ENCODE data around the gene DOCK4.
"Not testable (repeated sequence)": the region's sequence is repeated elsewhere in the genome, so short reads cannot be mapped to it uniquely, and the experiment has no call there.

The DOCK4 gene

GRCh38 chr7:111937163-111937562 is 269.0 kb downstream of the DOCK4 start:
- DNase-seq = no peak

DNA sequence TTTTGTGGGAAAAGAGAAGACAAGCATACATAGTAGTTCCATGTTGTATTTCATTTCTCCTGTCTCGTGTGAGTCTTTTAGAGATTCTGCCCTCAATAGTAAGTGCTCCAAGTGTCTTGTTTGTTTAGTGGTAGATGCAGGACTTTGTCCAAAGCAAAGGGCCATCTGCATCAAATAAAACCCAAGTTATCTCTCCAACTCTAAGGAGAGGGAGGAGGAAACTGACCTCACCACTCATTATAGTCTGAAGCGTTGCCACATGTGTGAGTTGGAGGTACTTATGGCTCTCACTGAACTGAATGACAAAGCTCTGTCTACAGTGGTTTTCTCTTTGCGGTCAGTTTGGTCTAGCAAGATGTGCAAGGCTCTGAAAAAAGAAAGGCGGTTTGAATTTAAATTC is 272.6 kb downstream of the DOCK4 start:
- DNase-seq = no peak

GRCh38 chr7:111931958-111932357 is 274.2 kb downstream of the DOCK4 start:
- no peak for DNase-seq

GRCh38 chr7:111931016-111931517 is 275.1 kb downstream of the DOCK4 start:
- no peak for DNase-seq

DNA sequence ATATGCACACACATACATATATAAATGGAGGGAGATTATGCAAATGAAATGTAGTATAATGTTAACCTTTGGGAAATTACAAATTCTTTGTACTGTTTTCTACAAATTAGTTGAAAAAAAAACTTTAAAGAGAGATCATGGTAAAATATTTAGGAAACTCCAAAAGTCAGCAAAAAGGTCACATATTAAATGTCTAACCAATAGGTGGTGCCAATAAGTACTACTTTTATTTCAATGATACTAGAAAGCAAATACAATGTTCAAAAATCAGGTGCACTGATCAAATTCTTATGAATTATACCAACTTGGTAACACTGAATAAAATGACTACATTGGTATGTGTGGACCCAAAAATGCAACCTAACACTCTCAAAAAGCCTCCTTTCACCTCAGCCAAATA is 276.9 kb downstream of the DOCK4 start:
- DNase-seq = no peak

- no peak for DNase-seq
These were observed 278.7 kb downstream of the DOCK4 start for GRCh38 chr7:111927353-111928019.

DNA sequence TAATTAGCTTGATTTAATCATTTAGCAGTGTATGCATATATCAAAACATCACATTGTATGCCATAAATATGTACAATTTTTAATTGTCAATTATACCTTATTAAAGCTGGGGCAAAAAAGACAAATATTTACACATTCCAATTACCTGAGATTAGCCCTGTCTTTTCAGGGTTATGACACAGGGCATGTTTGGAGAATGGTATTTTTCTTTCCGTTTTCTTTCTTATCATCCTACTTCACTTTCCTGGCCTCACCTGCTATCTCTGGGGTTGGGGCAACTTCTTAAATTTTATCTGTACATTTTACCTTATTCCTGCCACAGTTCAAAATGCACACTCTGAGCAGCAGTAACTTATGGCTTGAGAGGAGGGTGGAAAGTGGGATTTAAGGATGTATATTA is 285.9 kb downstream of the DOCK4 start:
- DNase-seq = no peak

DNA sequence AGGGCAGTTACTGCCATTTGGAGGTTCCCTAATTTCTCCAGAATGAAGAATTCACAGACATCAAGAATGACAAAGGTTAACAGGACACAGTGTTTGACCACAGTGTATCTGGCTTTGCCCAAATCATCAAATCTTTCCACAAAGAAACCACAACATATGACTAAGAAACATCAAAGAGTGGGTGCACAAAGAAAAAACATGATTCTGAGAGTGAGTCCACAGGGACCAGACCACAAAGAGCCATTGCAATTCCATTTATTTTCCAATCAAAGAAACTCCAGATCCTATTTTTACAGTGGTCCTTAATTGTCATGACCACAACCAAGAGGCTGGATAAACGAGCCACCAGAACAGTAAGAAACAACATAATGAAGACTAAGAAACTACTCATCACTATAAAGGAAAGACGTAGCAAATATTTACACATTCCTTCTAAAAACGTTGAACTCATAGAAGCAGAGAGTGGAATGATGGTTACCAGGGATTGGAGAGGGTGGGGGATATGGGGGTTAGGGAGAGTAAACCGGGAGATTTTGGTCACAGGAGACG is 286.5 kb downstream of the DOCK4 start:
- no peak for DNase-seq

GRCh38 chr7:111919164-111919563 is 287.0 kb downstream of the DOCK4 start:
- DNase-seq = no peak

DNA sequence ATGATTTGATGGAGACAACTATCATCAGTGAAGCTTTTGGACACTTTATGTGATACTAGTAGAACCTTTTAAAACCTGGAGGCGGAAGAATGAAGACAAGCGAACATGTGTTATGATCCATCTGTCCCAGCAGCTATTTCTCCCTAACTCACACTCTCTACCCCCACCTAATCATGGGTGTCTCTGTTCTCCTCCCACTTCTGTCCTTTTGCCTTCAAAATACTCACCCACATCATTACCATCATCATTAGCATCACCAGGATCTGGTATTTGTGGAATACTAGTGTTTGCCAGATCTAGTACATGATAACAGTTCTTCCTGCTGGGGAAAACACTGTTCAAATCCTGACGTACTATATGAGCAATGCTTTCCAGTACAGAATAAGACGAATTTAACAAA is 287.7 kb downstream of the DOCK4 start:
- DNase-seq = no peak

DNA sequence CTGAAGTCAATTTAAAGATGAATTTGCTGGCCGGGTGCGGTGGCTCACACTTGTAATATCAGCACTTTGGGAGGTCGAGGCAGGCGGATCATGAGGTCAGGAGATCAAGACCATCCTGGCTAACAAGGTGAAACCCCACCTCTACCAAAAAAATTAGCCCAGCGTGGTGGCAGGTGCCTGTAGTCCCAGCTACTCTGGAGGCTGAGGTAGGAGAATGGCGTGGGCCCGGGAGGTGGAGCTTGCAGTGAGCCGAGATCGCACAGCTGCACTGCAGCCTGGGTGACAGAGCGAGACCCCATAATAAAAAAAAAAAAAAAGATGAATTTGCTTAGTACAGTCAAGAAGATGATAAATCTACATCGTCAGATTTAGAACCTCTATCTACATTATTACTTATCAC is 288.8 kb downstream of the DOCK4 start:
- not testable (repeated sequence) for DNase-seq

GRCh38 chr7:111914291-111914690 is 291.9 kb downstream of the DOCK4 start:
- DNase-seq = no peak

GRCh38 chr7:111911166-111911961 is 294.8 kb downstream of the DOCK4 start:
- no peak for DNase-seq

GRCh38 chr7:111910656-111911055 is 295.5 kb downstream of the DOCK4 start:
- no peak for DNase-seq

DNA sequence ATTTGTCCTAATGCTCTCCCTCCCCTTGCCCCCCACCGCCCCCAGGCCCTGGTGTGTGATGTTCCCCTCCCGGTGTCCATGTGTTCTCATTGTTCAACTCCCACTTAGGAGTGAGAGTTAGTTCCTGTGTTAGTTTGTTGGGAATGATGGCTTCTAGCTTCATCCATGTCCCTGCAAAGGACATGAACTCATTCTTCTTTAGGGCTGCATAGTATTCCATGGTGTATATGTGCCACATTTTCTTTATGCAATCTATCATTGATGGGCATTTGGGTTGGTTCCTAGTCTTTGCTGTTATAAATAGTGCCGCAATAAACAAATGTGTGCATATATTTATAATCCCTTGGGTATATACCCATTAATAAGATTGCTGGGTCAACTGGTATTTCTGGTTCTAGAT is 297.5 kb downstream of the DOCK4 start:
- DNase-seq = not testable (repeated sequence)

GRCh38 chr7:111903797-111904196 is 302.4 kb downstream of the DOCK4 start:
- DNase-seq = no peak

- DNase-seq = no peak
These were observed 303.2 kb downstream of the DOCK4 start for GRCh38 chr7:111903016-111903415.

DNA sequence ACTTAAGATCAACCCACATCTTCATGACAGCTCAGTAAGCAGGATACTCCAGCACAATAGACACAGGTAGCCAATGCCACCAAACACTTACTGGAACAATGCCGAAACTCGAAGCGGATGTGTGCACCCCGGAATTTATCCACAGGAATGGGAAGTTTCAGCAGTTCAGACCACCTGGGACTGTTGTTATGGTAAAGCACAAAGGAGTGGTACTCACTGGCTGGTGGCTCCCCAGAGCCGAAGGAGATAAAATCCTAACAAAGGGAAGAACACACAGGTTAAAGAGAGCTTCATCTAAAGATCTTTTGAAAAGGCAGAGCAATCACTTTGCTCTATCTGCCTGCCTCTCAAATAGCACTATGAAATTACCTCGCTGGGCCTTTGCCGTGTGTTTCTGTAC is 305.9 kb downstream of the DOCK4 start:
- no peak for DNase-seq

- DNase-seq = no peak
These were observed 311.1 kb downstream of the DOCK4 start for GRCh38 chr7:111895049-111895448.

GRCh38 chr7:111894518-111894917 is 311.7 kb downstream of the DOCK4 start:
- DNase-seq = no peak

DNA sequence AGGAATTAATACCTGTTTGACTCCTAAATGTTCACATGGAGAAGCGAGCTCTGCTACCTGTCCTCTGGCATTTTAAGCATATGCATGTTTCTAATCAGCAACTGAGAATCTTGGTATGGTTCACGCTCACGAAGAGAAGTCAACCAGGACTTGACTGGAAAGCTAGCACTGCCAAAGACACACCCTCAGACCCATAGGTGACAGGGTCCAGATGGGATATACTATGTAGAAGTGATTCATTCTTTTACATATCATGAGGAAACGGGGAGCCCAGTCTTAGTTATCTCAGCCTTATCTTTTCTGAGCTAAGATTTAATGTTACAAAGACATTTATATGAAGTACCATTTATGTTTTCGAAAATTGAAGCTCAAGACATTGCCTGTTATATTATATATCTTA is 313.0 kb downstream of the DOCK4 start:
- no peak for DNase-seq

- DNase-seq = no peak
These were observed 313.6 kb downstream of the DOCK4 start for GRCh38 chr7:111892588-111892987.

GRCh38 chr7:111887734-111888133 is 318.5 kb downstream of the DOCK4 start:
- no peak for DNase-seq

- no peak for DNase-seq
These were observed 320.0 kb downstream of the DOCK4 start for GRCh38 chr7:111886233-111886632.
